HG03354 (cell line): ENCODE results near the gene REXO1.
"Not testable (repeated sequence)": the region's sequence is repeated elsewhere in the genome, so short reads cannot be mapped to it uniquely, and the experiment has no call there.

Experiments
- ATAC-seq: cut with Tn5 transposase; IDR thresholded peaks from one replicate; pipeline ENCODE4 v1.9.1; 2021; ENCODE audit warnings: mild to moderate bottlenecking; ENCODE audit not compliant: unreplicated experiment, poor library complexity, severe bottlenecking

Gene REXO1, protein sequence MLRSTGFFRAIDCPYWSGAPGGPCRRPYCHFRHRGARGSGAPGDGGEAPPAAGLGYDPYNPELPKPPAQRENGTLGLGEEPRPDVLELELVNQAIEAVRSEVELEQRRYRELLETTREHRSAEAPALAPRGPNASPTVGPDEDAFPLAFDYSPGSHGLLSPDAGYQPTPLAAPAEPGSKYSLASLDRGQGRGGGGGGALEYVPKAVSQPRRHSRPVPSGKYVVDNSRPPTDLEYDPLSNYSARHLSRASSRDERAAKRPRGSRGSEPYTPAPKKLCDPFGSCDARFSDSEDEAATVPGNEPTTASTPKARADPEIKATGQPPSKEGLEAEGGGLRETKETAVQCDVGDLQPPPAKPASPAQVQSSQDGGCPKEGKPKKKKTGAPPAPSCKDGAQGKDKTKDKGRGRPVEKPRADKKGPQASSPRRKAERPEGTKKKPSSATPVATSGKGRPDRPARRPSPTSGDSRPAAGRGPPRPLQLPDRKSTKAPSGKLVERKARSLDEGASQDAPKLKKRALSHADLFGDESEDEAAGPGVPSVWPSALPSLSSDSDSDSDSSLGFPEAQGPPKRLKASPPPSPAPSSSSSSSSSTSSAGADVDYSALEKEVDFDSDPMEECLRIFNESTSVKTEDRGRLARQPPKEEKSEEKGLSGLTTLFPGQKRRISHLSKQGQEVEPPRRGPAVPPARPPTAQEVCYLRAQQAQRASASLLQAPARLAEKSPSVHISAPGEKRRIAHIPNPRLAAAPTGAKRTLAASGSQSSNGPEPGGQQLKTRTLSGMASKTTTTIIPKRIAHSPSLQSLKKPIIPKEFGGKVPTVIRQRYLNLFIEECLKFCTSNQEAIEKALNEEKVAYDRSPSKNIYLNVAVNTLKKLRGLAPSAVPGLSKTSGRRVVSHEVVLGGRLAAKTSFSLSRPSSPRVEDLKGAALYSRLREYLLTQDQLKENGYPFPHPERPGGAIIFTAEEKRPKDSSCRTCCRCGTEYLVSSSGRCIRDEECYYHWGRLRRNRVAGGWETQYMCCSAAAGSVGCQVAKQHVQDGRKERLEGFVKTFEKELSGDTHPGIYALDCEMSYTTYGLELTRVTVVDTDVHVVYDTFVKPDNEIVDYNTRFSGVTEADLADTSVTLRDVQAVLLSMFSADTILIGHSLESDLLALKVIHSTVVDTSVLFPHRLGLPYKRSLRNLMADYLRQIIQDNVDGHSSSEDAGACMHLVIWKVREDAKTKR

DNA sequence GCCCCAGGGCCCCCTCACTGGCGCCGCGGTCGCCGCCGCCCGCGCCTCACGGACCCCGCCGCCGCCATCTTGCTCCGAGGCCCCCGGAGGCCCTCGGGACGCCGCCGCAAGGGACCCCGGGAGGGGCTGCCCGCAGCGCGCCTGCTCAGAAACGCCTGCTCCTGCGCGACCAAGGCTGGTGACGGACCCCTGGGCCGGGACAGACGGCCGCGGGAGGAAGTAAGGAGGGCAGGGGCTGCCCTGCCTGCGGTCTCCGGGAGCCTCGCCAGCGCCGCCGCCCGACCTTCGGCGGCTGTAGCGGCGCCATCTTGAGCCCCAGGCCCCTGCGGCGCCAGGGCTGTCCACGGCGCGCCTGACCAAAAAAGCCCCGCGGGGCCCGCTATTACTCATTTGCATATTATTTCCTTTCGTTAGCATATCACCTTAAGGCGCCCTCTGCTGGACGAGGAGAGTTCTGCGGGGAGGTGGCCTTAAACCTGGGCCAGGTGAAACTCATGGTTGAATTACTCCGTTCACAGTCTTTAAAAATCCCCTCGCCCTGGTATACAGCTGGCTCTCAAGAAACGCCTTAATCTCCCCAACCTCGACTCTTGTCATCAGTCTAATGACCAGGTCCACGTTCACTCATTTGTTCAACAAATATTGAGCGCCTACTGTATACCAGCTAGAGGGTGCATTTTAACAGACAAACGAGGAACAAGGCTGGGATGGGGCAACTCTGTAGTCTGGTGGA, at the start of gene REXO1:
REXO1 (minus strand) TSS at position 85 of the 733 bp plus-strand sequence. CDS start 125 bp downstream, outside the sequence.
- peak; percentile 72 for ATAC-seq

DNA sequence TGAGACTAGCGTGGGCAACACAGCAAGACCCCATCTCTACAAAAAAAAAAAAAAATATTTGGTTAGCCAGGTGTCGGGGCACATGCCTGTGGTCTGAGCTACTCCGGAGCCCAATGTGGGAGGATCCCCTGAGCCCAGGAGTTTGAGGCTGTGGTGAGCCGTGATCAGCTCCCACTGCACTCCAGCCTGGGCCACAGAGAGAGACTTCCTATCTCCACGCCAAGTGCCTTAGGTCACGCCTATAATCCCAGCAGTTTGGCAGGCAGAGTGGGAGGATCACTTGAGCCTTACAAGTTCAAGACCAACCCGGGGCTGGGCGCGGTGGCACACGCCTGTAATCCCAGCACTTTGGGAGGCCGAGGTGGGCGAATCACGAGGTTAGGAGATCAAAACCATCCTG, 48.2 kb upstream of the REXO1 start:
- no peak for ATAC-seq

DNA sequence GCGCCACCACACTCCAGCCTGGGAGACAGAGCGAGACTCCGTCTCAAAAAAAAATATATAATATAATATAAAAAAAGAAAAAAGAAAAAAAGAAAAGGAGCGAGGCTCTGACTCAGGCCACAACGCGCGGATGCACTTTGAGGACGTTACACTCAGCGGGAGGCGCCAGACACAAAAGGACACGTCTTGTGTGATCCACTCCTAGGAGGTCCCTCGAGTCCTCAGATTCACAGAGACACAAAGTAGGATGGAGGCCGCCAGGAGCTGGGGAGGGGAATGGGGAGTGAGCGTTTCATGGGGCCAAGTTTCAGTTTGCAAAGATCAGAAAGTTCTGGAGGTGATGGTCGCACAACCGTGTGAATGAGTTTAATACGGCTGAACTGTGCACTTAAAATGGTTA, 45.5 kb upstream of the REXO1 start:
- ATAC-seq = no peak

DNA sequence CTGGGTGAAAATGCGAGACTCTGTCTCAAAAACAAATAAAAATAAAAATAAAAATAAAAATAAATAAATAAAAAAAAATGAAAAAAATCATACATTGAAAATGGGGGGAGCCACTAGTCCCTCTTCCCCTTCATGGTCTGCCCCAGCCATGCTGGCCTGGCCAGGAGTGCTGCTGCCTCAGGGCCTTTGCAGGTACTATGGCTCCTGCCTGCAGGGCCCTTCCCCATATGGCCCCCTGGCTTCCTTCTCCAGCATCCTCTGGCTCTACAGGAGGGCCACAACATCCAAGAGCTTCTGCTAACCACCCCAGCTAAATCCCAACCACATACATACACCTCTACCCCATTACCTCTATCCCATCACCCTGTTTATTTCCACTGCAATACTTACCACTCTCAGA, 41.6 kb upstream of the REXO1 start:
- ATAC-seq = no peak

DNA sequence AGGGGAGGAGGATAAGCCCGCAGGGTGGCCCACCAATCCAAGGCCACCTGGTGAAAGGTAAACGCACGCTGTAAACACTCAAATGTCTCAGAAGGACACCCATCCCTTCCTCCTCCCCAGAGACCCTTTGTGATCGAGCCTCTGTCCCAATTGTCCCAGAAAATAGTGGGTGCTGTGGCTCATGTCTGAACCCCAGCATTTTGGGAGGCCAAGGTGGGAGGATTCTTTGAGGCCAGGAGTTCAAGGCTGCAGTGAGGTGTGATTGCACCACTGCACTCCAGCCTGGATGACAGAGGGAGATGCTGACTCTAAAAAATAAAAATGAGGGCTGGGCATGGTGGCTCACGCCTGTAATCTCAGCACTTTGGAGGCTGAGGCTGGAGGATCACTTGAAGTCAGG, 40.1 kb upstream of the REXO1 start:
- ATAC-seq = no peak

DNA sequence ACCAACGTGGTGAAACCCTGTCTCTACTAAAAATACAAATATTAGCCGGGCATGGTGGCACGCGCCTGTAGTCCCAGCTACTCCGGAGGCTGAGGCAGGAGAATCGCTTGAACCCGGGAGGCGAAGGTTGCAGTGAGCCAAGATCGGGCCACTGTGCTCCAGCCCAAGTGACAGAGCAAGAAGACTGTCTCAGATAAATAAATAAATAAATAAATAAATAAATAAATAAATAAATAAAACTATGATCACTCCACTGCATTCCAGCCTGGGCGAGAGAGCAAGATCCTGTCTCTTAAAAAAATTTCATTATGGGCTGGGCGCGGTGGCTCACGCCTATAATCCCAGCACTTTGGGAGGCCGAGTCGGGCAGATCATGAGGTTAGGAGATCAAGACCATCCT, 38.1 kb upstream of the REXO1 start:
- ATAC-seq = not testable (repeated sequence)

DNA sequence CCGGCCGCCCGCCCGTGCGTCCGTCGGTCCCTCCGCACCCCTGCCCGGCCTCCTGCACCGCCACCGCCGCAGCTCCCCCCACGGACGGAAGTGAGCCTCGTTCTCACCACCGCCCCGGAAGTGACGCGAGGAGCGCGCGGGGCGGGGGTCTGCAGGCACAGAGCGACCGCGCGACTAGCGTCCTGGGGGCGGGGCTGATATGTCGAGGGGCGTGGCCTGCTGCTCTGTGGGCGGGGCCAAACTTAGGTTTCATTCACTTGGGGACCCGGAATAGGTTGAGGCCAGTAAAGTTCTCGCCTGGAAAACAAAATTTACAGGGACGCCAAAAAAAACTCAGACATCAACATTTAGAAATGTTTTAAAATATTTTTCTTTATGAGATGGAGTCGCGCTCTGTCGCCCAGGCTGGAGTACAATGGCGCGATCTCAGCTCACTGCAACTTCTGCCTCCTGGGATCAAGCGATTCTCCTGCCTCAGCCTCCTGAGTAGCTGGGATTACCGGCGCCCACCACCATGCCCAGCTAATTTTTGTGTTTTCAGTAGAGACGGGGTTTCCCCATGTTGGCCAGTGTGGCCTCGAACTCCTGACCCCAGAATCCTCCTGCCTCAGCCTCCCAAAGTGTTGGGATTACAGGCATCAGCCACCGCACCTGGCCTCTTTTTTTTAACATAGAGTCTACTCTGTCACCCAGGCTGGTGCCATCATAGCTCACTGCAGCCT, 37.3 kb upstream of the REXO1 start, which contains the start of gene ABHD17A:
ABHD17A (minus strand) TSS at position 99 of the 722 bp plus-strand sequence. CDS start 3,930 bp downstream, outside the sequence.
- ATAC-seq = peak; percentile 76

DNA sequence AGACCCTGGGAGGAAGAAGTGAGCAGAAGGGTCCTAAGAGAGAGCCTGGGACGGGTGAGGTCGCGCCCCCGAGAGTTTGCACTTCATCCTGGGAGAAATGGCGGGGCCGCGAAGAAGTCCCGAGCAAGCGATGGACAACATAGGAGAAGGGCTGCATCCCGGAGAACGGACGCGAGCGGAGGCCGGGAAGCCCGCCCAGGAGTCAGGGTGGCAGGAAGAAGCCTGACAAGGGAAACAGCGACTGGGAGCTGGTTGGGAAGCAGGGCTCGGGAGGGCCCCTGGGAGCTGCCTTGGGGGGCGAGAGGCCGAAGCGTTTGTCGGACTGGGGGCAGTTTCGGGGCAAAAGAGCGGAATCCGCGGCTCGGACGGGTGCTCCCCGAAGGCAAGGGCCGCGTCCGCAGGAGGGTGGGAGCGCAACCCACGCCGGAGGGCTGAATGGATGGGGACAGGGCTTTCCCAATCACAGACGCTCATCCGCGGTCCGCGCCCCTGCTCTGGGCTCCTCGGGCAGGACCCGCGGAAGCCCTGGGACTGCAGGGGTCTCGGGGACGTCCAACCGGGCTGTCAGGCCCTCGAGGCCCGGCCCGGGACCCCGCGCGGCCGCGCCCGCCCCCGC, 36.5 kb upstream of the REXO1 start:
- ATAC-seq = peak; percentile 16

DNA sequence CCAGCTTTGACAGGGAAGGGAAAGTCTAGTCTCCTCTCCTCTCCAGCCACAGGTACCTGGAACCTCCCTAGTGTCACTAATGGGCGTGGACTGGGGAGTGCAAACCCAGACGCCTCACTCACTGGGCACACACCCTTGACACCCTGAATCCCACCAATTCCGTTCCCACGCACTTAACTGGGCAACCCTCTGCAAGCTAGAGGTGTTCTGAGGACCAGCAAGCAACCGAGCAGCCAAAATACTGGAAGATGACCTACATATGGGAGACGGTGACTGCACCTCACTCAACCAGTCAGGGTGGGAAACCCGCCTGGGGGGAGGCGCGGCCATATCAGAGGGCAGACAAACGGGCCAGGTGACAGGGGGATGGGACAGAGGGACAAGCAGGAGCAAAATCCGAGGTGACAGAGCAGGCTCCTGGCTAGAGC, 36.0 kb upstream of the REXO1 start:
- ATAC-seq = no peak

DNA sequence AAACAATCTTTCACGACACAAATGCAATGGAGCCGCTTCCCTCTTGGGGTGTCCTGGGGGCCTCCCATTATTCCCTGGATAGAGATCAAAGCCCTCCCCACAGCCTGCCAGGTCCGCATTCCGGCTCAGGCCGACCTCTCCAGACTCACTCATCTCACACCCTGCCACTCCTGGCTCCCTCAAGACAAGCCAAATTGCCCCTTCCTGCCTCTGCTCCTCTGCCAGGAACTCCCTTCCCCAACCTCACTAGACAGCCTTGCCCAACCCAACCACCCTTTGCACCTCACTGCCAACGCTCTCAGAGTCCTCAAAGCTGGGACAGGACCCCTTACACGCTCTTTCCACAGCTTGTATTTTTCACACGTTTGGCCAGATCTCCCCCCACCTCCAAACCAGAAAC, 35.5 kb upstream of the REXO1 start:
- no peak for ATAC-seq

DNA sequence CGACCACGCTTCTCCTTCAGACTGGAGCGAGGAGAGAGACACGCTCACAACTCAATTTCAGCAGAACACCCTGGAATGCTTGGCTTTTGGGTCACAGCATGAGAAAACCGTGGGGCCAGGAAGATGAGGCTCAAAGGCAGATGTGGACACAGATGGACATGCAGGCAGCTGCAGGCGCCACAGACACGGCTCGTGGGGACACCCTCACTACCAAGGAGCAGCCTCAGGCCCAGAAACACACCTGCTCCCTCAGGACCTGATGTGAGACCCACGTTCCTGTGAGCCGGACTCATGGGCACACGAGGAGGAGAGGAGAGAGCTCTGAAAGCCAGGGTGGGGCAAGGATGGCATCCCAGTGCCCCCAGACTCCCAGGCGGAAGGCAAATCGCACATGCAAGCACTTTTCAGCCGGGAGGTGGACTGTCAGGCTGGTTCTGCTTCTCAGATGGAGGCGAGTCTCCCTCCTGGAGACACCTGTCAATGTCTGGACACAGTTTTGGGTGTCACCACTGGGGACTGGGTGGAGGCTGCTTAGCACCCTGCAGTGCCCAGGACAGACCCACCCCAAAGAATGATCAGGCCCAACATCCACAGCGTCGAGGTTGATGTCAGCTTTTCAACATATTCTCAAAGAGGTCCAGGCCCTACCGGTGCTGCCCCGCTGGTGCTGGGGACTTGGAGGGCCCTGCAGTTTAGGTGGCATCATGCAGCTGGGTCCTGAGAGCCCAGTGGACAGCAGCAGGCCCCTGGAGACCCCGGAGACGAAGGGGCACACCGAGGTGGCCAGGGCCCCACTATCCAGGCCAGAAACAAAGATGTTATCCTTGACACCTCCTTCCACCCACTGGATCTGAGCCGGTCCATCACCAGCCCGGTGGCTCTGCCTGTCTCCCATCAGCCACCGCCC, 34.8 kb upstream of the REXO1 start:
- ATAC-seq = no peak

DNA sequence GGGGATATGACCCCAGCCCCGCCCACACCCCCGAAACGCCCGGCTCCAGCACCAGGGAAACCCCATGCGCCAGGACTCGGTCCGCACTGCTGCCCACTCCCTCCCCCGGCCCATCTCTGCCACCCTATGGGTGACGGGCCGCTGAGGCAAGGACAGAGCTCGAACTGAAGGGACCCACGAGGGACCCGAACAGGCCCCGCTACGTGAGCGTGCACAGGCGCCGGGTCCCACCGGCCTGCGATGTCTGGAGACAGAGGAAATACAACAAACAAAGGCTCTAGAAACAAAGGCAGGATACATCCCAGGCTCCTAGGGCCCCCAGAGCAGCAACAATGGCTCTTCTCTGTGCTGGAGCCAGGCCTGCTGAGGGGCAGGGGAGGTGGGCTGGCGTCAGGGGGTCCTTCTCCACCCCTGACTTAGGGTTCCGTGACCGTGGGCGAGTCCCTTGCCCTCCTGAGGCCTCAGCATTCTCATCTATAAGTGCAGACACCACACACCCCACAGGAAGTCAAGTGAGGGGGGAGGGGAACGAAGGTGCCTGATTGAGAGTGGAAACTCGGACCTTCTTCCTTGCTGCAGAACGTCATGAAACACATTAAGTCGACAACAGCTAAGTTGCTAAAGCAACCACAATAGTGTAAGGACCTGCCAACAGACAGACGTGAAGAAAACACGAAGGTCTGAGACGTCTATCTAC, 34.0 kb upstream of the REXO1 start:
- no peak for ATAC-seq

DNA sequence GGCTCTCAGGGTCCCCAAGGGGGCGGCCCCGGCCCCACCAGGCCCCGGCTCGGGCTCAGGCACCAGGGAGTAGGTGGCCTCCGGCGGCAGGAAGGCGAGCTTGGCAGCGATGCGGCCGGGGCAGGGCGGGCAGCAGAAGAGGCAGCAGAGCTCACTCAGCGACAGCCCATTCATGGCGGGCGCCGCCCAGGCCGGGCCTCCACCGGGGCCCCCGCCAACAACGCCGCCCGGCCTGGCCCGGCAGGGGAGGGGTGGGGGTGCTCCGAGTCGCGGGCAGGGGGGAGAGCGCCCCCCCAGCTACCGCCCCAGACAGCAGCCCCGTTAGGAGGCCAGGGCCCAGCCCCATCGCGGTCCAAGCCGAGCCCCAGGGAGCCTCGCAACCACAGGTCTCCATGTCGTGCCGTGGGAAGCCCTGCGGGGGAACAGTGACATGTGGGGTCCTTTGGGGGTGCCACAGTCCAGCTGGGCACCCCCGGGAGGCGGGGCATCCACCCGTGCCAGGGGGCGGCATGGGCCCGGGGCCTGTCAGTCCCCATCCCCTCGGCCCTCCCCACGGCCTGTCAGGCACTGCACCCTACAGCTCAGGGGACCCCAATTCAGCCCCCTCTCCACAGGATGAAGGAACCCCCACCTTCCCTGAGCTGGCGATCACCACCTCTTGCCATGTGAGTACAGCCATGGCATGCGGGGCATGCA, 33.3 kb upstream of the REXO1 start:
- ATAC-seq = not testable (repeated sequence)

DNA sequence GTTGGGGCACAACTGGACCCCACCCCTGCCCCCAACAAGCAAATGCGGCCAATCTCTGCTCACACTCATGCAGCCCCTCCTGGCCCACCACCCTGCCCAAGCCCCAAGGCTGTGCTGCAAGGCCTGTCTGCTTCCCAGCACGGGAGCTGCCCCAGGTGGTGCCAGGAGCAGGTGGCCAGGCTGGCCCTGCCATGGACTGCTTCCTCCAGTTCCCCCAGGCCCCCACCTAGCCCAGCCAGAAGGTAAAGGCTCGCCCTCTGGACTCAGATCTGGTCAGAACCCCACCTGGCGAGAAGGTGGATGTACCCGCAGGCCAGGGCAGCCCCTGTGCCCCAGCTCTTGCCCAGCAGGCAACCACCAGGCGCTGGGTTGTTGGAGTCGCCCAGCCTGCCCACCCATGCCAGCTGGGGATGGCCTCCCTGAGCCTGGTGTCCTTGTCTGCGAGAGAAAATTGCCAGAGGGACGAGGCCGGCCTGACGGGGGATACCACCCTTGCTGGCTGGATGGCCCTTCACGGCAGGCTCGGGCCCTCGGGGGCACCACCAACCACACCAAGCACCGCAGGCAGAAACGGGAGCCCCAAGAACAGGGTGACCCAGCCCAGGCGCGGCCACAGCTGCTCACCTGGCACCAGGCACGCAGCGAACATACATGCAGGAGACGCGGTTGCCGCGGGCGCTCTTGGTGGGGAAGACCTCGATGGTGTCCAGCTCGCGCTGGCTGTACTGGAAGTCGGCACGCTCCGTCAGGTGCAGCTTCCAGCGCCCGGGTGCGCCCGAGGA, 32.5 kb upstream of the REXO1 start:
- ATAC-seq = no peak

DNA sequence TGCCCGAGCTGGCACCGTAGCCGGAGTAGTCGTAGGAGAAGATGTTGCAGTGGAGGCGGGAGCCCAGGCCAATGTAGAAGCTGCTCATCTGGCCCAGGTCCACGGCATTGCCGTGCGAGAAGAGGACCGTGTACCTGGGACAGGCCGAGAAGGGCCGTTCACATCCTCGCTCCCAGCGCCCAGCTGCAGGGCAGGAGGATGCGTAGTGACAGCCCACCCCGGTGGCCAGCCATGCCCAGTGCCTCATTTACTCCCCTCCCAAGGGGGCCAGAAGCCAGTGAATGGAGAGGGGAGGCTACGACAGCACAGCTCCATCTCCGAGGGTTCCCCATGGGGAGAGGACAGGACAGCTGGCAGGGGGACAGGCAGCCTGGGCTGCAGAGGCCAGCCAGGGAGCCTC, 31.7 kb upstream of the REXO1 start:
- not testable (repeated sequence) for ATAC-seq
